Colonic mucosa (tissue), 4 donors: ENCODE data around the gene PI4KA. TPM values are rescaled to one million over a fixed set of nuclear protein-coding genes. Genes with fewer than 3 reads are reported as not detected.
"Not testable (repeated sequence)": the region's sequence is repeated elsewhere in the genome, so short reads cannot be mapped to it uniquely, and the experiment has no call there.

Source experiments
- DNase-seq: peaks from one replicate; pipeline ENCODE4 v3.0.0-alpha.2; 2020
- H3K27ac ChIP-seq: fragments of 200-600 bp; one replicate; pipeline ENCODE4 v1.8.0; 2021
- H3K27me3 ChIP-seq: fragments of 200-600 bp; one replicate; pipeline ENCODE4 v1.8.0; 2021
- H3K36me3 ChIP-seq: fragments of 200-600 bp; one replicate; pipeline ENCODE4 v1.8.0; 2021
- H3K4me1 ChIP-seq: fragments of 200-600 bp; one replicate; pipeline ENCODE4 v1.8.0; 2021; ENCODE audit warnings: mild to moderate bottlenecking
- H3K4me3 ChIP-seq: fragments of 200-600 bp; one replicate; pipeline ENCODE4 v1.8.0; 2021
- H3K9ac ChIP-seq, 2 donors: one replicate each; pipeline ENCODE4 v1.7.0; 2013; ENCODE audit warnings: control low read depth in 2 of 2, low read depth in 2 of 2, low read length in 2 of 2
- H3K9me3 ChIP-seq: fragments of 200-600 bp; one replicate; pipeline ENCODE4 v1.8.0; 2021
- CTCF ChIP-seq: fragments of 200-600 bp; IDR thresholded peaks from one replicate; pipeline ENCODE4 v1.8.0; 2022; ENCODE audit warnings: antibody characterized with exemption, mild to moderate bottlenecking
- intact Hi-C: fragments of 100-400 bp; cut with DNase I; formaldehyde crosslinking; loops from one replicate; pipeline ENCODE4 v1.14.1; 2022
- total RNA-seq, 2 donors: library from RNA; stranded (reverse); fragmentation: NEBNext Ultra II Directional in 1 of 2; extraction: Animal tissue kit (Norgen Biotek cat#: 25700) in 1 of 2; gene quantifications; one replicate each; pipeline ENCODE4 v1.2.1, GENCODE V29; 2021
- donor health status: healthy.
- donor health status: DM: no; HTN: no; CAD: no.
- donor health status: DM: no; HTN: no; CAD: no.

The PI4KA gene
- total RNA-seq, 2 donors from 2014 or later: 69.4 to 86.8 TPM

DNA sequence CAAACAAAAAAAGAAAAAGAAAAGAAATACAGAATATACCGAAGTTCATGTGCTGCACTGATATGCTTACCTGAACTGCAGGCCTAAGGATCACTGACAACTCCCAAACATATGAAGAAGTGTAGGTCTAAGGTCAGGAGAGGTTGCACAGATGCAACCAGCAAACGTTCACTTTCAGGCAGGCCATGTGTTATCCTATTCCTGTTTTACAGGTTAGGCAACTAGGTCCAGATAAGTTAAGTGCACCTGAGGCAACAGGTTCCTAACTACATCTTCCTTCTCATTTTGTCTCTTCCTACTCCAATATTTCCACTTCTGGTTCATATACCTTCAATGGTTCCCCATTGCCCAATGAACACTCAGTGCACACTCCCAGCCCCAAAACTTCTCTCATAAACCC lies 15.1 kb downstream of the PI4KA start:
- intact Hi-C loops: no loop called here
- H3K4me1 ChIP-seq: no peaks in the 10 kb centered on the region
- H3K27me3 ChIP-seq: no peaks in the 10 kb centered on the region
- no peak overlapping the region for H3K27ac ChIP-seq
- H3K4me3 ChIP-seq: no peak overlapping the region
- H3K36me3 ChIP-seq: no peaks in the 10 kb centered on the region
- no peak overlapping the region for H3K9ac ChIP-seq
- no peaks in the 10 kb centered on the region for H3K9me3 ChIP-seq
- no peak for DNase-seq
- no peak for TF ChIP-seq CTCF

DNA sequence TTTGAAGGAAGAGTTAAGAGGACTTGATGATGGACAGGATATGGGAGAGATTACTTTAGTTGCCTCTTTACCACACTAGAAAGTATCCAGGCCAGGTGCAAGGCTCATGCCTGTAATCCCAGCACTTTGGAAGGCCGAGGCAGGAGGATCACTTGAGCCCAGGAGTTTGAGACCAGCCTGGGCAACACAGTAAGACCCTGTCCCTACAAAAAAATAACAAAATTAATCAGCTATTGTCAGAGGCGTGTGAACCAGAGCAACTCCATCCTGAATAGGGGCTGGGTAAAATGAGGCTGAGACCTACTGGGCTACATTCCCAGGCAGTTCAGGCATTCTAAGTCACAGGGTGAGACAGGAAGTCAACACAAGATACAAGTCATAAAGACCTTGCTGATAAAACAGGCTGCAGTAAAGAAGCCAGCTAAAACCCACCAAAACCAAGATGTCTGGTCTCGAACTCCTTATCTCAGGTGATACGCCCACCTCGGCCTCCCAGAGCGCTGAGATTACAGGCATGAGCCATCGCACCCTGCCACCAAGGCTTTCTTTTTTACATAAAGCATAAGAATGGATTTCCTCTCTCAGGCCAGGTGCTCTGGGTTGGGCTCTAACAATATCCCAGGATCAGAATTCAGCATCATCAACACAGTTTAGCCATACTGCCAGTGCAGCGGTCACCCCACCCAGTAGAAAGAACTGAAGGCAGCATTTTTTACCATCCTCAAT lies 17.8 kb downstream of the PI4KA start:
- no peak overlapping the region for H3K27ac ChIP-seq
- intact Hi-C loops: no loop called here
- H3K9me3 ChIP-seq: no peaks in the 10 kb centered on the region
- no peak for DNase-seq
- no peaks in the 10 kb centered on the region for H3K4me1 ChIP-seq
- no peak overlapping the region for H3K9ac ChIP-seq
- no peaks in the 10 kb centered on the region for H3K27me3 ChIP-seq
- no peaks in the 10 kb centered on the region for H3K36me3 ChIP-seq
- no peak overlapping the region for H3K4me3 ChIP-seq
- TF ChIP-seq CTCF: no peak

- Histone ChIP-seq H3K9ac (no peak overlapping the region), H3K27me3 (no peaks in the 10 kb centered on the region), H3K4me3 (no peak overlapping the region), H3K36me3 (no peaks in the 10 kb centered on the region), H3K27ac (no peak overlapping the region), H3K9me3 (no peaks in the 10 kb centered on the region), H3K4me1 (no peaks in the 10 kb centered on the region)
- DNase-seq: no peak
- no peak for TF ChIP-seq CTCF
- intact Hi-C loops: no loop called here
These were observed 18.6 kb downstream of the PI4KA start for GRCh38 chr22:20839837-20840645.

GRCh38 chr22:20839354-20839753 lies 19.3 kb downstream of the PI4KA start:
- H3K9me3 ChIP-seq, H3K9ac ChIP-seq, H3K27me3 ChIP-seq, H3K36me3 ChIP-seq, H3K4me3 ChIP-seq, intact Hi-C loops, H3K27ac ChIP-seq, DNase-seq, H3K4me1 ChIP-seq: not testable (repeated sequence)

DNA sequence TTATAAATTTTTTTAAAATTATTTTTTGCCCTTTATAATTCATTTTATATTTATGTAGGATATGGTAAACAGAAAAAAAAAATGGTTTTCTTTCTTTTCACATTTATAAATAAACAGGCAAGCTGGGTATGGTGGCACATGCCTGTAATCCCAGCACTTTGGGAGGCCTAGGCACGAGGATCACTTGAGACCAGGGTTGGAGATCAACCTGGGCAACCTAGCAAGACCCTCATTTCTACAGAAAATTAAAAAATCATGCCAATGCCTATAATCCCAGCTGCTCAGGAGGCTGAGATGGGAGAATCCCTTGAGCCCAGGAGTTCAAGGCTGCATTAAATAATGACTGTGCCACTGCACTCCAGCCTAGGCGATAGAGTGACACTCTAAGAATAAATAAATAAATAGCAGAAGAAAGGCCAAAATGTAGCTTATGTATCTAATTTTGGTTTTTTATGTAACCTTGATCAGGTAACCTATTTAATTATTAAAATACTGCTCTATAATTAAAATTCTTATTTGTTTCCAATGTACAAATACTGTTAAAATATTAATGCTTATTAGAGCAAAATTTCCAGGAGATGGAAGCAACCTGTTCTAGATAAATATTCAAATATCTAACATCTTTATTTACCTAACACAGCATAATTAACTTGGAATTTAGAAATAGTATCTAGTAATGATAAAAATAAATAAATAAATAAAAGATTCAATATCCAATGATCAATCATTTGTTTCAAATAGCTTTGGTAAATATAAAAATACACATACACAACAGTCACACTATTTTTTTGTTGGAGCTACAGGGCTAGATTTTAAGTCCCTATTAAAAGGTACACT lies 21.4 kb downstream of the PI4KA start:
- Histone ChIP-seq H3K4me3 (no peak overlapping the region), H3K36me3 (peaks cover 5% of the 10 kb centered on the region), H3K27ac (no peak overlapping the region), H3K9me3 (no peaks in the 10 kb centered on the region), H3K9ac (no peak overlapping the region), H3K4me1 (no peaks in the 10 kb centered on the region), H3K27me3 (no peaks in the 10 kb centered on the region)
- TF ChIP-seq CTCF: no peak
- no peak for DNase-seq
- intact Hi-C loops: no loop called here
